GM18520 (cell line): ENCODE measurements around the gene AVL9.

Source experiments
- ATAC-seq: cut with Tn5 transposase; IDR thresholded peaks from one replicate; pipeline ENCODE4 v1.9.1; 2021; ENCODE audit not compliant: unreplicated experiment

The AVL9 gene

GRCh38 chr7:32532716-32533115, 37.4 kb downstream of the AVL9 start:
- ATAC-seq, result no peak

- ATAC-seq, result no peak
These were observed 38.2 kb downstream of the AVL9 start for GRCh38 chr7:32533276-32534029.

- ATAC-seq, result no peak
These were observed 39.9 kb downstream of the AVL9 start for GRCh38 chr7:32535162-32535702.

- ATAC-seq, result no peak
These were observed 40.7 kb downstream of the AVL9 start for GRCh38 chr7:32536016-32536415.

GRCh38 chr7:32536585-32536984, 41.3 kb downstream of the AVL9 start:
- ATAC-seq, result no peak

GRCh38 chr7:32537760-32538159, 42.5 kb downstream of the AVL9 start:
- ATAC-seq, result no peak

GRCh38 chr7:32539366-32539765, 44.1 kb downstream of the AVL9 start:
- ATAC-seq, result no peak

GRCh38 chr7:32539919-32540531, 44.7 kb downstream of the AVL9 start:
- ATAC-seq, result no peak

- ATAC-seq, result no peak
These were observed 47.3 kb downstream of the AVL9 start for GRCh38 chr7:32542595-32542994.

GRCh38 chr7:32559480-32559879, 64.2 kb downstream of the AVL9 start:
- no peak for ATAC-seq

- no peak for ATAC-seq
These were observed 64.8 kb downstream of the AVL9 start for GRCh38 chr7:32560075-32560474.

GRCh38 chr7:32561613-32562012, 66.3 kb downstream of the AVL9 start:
- ATAC-seq, result no peak

GRCh38 chr7:32564542-32564941, 69.3 kb downstream of the AVL9 start:
- no peak for ATAC-seq

- ATAC-seq, result no peak
These were observed 74.3 kb downstream of the AVL9 start for GRCh38 chr7:32569388-32570289.

GRCh38 chr7:32573110-32573687, 77.9 kb downstream of the AVL9 start:
- no peak for ATAC-seq

GRCh38 chr7:32574626-32575025, 79.3 kb downstream of the AVL9 start:
- ATAC-seq, result no peak

GRCh38 chr7:32577421-32577820, 82.1 kb downstream of the AVL9 start:
- no peak for ATAC-seq

- ATAC-seq, result no peak
These were observed 84.5 kb downstream of the AVL9 start for GRCh38 chr7:32579776-32580175.

GRCh38 chr7:32580646-32581045, 85.4 kb downstream of the AVL9 start:
- no peak for ATAC-seq

GRCh38 chr7:32582036-32582435, 86.7 kb downstream of the AVL9 start:
- ATAC-seq, result no peak

GRCh38 chr7:32583791-32584190, 88.5 kb downstream of the AVL9 start:
- no peak for ATAC-seq
